NB4 (cell line): Measurements from ENCODE around the gene CBLN3.

Source experiments
- CTCF ChIP-seq: IDR thresholded peaks from one replicate; pipeline ENCODE4 v1.5.1; 2012; ENCODE audit warnings: low read depth, low read length
- MYC ChIP-seq: IDR thresholded peaks from 2 replicates; pipeline ENCODE4 v1.6.1; 2011; ENCODE audit warnings: low read depth, low read length
- POLR2A ChIP-seq: IDR thresholded peaks from 2 replicates; pipeline ENCODE4 v1.6.1; 2011; ENCODE audit warnings: mild to moderate bottlenecking; ENCODE audit not compliant: insufficient read length; ENCODE audit errors: extremely low read depth

DNA sequence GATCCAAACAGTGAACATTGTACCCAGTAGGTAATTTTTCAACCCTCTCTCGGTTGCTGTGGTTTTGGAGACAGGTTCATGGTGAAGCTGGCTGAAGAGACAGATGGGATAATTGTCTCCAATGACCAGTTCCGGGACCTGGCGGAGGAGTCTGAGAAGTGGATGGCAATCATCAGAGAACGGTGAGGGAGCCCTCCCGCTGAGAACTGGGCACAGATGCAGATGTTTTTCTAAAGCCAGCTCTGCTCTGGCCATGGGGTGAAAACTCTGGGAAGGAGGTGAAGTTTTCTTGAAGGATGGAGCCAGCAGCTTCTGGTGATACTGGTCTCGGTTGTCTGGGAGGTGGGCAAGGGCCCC, 6.5 kb upstream of the CBLN3 start:
- TF ChIP-seq CTCF (no peak), POLR2A (no peak), MYC (no peak)
